Ovary (tissue), 3 donors: Measurements from ENCODE around the gene RNF123.

Experiments
- POLR2A ChIP-seq: fragments of 450-650 bp; IDR thresholded peaks from one replicate; pipeline ENCODE4 v1.6.1; 2017; ENCODE audit warnings: antibody characterized with exemption, mild to moderate bottlenecking, moderate library complexity
- TF ChIP-seq, protein P1 (sequence below), 3 donors: fragments of 450-650 bp in 2 of 3; fragments of 200-600 bp in 1 of 3; IDR thresholded peaks; one replicate each; pipeline versions ENCODE4 v1.5.1 to v1.8.0; 2016 to 2022; ENCODE audit warnings: antibody characterized with exemption in 3 of 3, mild to moderate bottlenecking in 1 of 3
- donor health status: DM: no; HTN: no; CAD: no.

DNA sequence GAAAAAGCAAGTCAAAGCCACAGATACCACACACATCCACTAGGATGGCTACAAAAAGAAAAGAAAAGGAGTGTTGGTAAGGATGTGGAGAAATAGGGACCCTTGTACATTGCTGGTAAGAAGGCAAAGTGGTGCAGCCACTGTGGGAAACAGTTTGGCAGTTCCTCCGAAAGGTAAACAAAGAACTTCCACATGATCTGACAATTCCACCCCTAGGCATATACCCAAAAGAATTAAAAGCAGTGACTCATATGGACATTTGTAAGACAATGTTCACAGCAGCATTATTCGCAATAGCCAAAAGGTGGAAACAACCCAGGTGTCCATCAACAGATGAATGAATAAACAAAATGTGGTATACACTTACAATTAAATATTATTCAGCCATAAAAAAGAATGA is 56.6 kb downstream of the RNF123 start:
- no peak for TF ChIP-seq POLR2A
- TF ChIP-seq, protein P1, sequence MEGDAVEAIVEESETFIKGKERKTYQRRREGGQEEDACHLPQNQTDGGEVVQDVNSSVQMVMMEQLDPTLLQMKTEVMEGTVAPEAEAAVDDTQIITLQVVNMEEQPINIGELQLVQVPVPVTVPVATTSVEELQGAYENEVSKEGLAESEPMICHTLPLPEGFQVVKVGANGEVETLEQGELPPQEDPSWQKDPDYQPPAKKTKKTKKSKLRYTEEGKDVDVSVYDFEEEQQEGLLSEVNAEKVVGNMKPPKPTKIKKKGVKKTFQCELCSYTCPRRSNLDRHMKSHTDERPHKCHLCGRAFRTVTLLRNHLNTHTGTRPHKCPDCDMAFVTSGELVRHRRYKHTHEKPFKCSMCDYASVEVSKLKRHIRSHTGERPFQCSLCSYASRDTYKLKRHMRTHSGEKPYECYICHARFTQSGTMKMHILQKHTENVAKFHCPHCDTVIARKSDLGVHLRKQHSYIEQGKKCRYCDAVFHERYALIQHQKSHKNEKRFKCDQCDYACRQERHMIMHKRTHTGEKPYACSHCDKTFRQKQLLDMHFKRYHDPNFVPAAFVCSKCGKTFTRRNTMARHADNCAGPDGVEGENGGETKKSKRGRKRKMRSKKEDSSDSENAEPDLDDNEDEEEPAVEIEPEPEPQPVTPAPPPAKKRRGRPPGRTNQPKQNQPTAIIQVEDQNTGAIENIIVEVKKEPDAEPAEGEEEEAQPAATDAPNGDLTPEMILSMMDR (IDR thresholded peaks at IDR 0.05), result no peak
